Stomach smooth muscle (tissue), 2 donors: ENCODE measurements around the gene ZNF790.
"Not testable (repeated sequence)": the region's sequence is repeated elsewhere in the genome, so short reads cannot be mapped to it uniquely, and the experiment has no call there.

Source experiments
- H3K27ac ChIP-seq: one replicate; pipeline ENCODE4 v1.7.0; 2013; ENCODE audit warnings: mild to moderate bottlenecking, low read length, inconsistent platforms
- H3K27me3 ChIP-seq, 2 donors: one replicate each; pipeline ENCODE4 v1.7.0; 2013; ENCODE audit warnings: low read length in 2 of 2; ENCODE audit not compliant: insufficient read depth in 2 of 2, control insufficient read depth in 1 of 2
- H3K36me3 ChIP-seq, 2 donors: one replicate each; pipeline ENCODE4 v1.7.0; 2013; ENCODE audit warnings: low read length in 2 of 2; ENCODE audit not compliant: control insufficient read depth in 2 of 2, insufficient read depth in 2 of 2
- H3K4me1 ChIP-seq: one replicate; pipeline ENCODE4 v1.7.0; 2013; ENCODE audit warnings: low read length; ENCODE audit not compliant: control insufficient read depth, insufficient read depth
- H3K4me3 ChIP-seq, 2 donors: one replicate each; pipeline ENCODE4 v1.7.0; 2013; ENCODE audit warnings: low read length in 2 of 2
- H3K9ac ChIP-seq, 2 donors: one replicate each; pipeline ENCODE4 v1.7.0; 2013; ENCODE audit warnings: low read length in 2 of 2, mild to moderate bottlenecking in 1 of 2
- H3K9me3 ChIP-seq, 2 donors: one replicate each; pipeline ENCODE4 v1.7.0; 2013; ENCODE audit warnings: low read length in 2 of 2; ENCODE audit not compliant: control insufficient read depth in 2 of 2
- donor health status: healthy.
- donor health status: Pancreatic carcinoma.

Gene ZNF790

GRCh38 chr19:36833430-36833829 lies 4.8 kb downstream of the ZNF790 start:
- peaks cover 17 to 32% of the 10 kb centered on the region in 2 donors for H3K36me3 ChIP-seq
- peaks cover 4% of the 10 kb centered on the region for H3K4me1 ChIP-seq
- no peak overlapping the region for H3K9ac ChIP-seq
- no peak overlapping the region for H3K27ac ChIP-seq
- no peak overlapping the region for H3K4me3 ChIP-seq
- H3K27me3 ChIP-seq, result no peaks in the 10 kb centered on the region
- H3K9me3 ChIP-seq, result peaks cover 35 to 52% of the 10 kb centered on the region in 2 donors

GRCh38 chr19:36821758-36822157 lies 16.4 kb downstream of the ZNF790 start:
- Histone ChIP-seq H3K9ac (no peak overlapping the region), H3K36me3 (peaks cover 59 to 71% of the 10 kb centered on the region in 2 donors), H3K4me3 (no peak overlapping the region), H3K27me3 (no peaks in the 10 kb centered on the region), H3K9me3 (peaks cover 50 to 78% of the 10 kb centered on the region in 2 donors), H3K4me1 (no peaks in the 10 kb centered on the region), H3K27ac (no peak overlapping the region)

GRCh38 chr19:36819130-36819630 lies 19.0 kb downstream of the ZNF790 start:
- no peaks in the 10 kb centered on the region for H3K27me3 ChIP-seq
- peaks cover 51 to 63% of the 10 kb centered on the region in 2 donors for H3K36me3 ChIP-seq
- H3K9me3 ChIP-seq, result peaks cover 42 to 84% of the 10 kb centered on the region in 2 donors
- no peak overlapping the region for H3K9ac ChIP-seq
- peak overlapping the region in 1 of 2 donors; percentile 30 for H3K4me3 ChIP-seq
- H3K27ac ChIP-seq, result no peak overlapping the region
- no peaks in the 10 kb centered on the region for H3K4me1 ChIP-seq

DNA sequence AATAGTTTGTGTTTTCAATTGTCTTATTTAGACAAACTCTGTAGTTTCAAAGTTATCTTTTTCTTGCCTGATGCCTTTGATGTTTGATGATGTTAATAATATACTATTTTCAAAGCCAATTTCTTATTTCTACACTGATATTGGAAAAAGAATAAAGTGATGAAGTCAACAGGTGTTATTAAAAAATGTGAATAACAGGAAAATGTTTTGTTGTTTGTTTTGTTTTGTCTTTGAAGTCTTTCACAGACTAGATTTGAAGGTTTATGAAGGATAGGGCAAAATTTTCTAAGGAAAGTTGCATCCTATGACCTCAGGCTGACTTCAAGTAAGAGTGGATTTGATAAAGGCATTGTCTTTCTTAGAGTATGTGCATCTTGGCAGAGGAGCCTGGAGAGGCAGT lies 31.2 kb downstream of the ZNF790 start:
- Histone ChIP-seq H3K4me3 (no peak overlapping the region), H3K27me3 (no peaks in the 10 kb centered on the region), H3K27ac (no peak overlapping the region), H3K4me1 (no peaks in the 10 kb centered on the region), H3K36me3 (peaks cover 6 to 17% of the 10 kb centered on the region in 2 donors), H3K9me3 (peaks cover 22 to 31% of the 10 kb centered on the region in 2 donors), H3K9ac (no peak overlapping the region)

- Histone ChIP-seq H3K9me3 (peaks cover 17 to 23% of the 10 kb centered on the region in 2 donors), H3K4me1 (no peaks in the 10 kb centered on the region), H3K36me3 (peaks cover 10 to 20% of the 10 kb centered on the region in 2 donors), H3K4me3 (no peak overlapping the region), H3K27ac (no peak overlapping the region), H3K9ac (no peak overlapping the region), H3K27me3 (no peaks in the 10 kb centered on the region)
Observed at GRCh38 chr19:36805364-36805763, 32.8 kb downstream of the ZNF790 start.

GRCh38 chr19:36797786-36798108 lies 40.4 kb downstream of the ZNF790 start:
- Histone ChIP-seq H3K9ac (peak overlapping the region; percentile 75 to 79), H3K9me3 (peaks cover 0 to 12% of the 10 kb centered on the region in 2 donors), H3K27me3 (no peaks in the 10 kb centered on the region), H3K4me3 (peak overlapping the region; percentile 88 to 97), H3K27ac (peak overlapping the region; percentile 67), H3K4me1 (no peaks in the 10 kb centered on the region), H3K36me3 (peaks cover 7 to 11% of the 10 kb centered on the region in 2 donors)

DNA sequence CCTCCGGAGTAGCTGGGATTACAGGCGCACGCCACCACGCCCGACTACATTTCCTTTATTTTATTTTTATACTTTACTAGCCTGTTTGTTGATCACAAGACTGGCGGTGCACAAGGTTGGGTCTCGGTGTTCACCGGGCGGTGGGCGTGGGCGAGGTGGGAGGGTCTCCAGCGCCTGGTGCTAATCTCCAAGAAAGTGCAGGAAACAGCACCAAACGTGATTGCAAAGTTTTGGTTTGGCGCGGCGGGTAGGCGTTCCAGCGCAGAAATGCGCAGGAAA lies 41.5 kb downstream of the ZNF790 start:
- peak overlapping the region; percentile 88 to 97 for H3K4me3 ChIP-seq
- peaks cover 3 to 7% of the 10 kb centered on the region in 2 donors for H3K36me3 ChIP-seq
- no peaks in the 10 kb centered on the region for H3K27me3 ChIP-seq
- peaks cover 0 to 12% of the 10 kb centered on the region in 2 donors for H3K9me3 ChIP-seq
- no peaks in the 10 kb centered on the region for H3K4me1 ChIP-seq
- H3K9ac ChIP-seq, result peak overlapping the region; percentile 29 to 46
- H3K27ac ChIP-seq, result no peak overlapping the region

GRCh38 chr19:36791420-36792141 lies 46.6 kb downstream of the ZNF790 start:
- H3K27me3 ChIP-seq, H3K27ac ChIP-seq, H3K9ac ChIP-seq, H3K36me3 ChIP-seq, H3K9me3 ChIP-seq, H3K4me1 ChIP-seq: not testable (repeated sequence)
- H3K4me3 ChIP-seq, result peak overlapping the region; percentile 31 to 52

DNA sequence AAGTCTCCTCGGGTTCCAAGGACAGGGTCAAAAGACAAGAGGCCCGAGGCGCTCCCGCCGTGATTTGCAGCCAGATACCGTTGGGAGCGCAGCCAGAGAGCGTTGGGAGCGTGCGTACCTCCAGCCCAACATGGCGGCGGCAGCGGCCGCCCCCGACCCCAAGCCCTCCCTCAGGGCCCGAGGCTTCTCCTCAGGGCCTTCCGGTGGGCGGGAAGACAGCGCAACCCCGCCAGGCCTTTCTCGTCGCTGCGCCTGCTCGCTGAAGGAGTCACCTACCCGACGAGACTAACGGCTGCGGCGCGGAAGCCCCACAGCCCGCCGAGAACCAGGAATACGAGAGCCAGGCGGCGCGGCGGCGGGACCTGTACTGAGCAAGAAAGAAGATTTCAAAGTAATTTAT lies 62.4 kb downstream of the ZNF790 start:
- no peak overlapping the region for H3K27ac ChIP-seq
- H3K9me3 ChIP-seq, result peaks cover 0 to 3% of the 10 kb centered on the region in 2 donors
- H3K4me3 ChIP-seq, result peak overlapping the region in 1 of 2 donors; percentile 22
- peaks cover 15% of the 10 kb centered on the region for H3K4me1 ChIP-seq
- no peaks in the 10 kb centered on the region for H3K36me3 ChIP-seq
- H3K27me3 ChIP-seq, result no peaks in the 10 kb centered on the region
- no peak overlapping the region for H3K9ac ChIP-seq

DNA sequence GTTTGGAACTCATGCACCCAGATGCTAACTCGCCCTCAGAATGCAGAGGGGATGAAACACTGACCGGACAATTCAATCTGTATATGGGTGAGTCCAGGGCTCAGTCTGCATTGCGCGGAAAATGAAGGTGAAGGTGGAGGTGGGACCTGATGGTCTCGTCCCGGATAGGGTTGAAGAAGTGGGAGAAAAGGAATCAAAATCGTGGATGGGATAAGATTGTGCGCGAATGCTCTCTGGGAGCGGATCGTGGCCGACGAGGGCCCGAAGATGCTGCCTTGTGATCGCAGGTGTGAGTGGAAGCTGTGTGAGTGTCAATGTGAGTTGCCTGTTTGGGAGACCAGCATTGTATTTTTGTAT lies 65.0 kb downstream of the ZNF790 start:
- Histone ChIP-seq H3K27ac (peak overlapping the region; percentile 77), H3K4me1 (peaks cover 15% of the 10 kb centered on the region), H3K27me3 (no peaks in the 10 kb centered on the region), H3K4me3 (peak overlapping the region; percentile 79 to 96), H3K9me3 (peaks cover 0 to 3% of the 10 kb centered on the region in 2 donors), H3K9ac (peak overlapping the region; percentile 70 to 73), H3K36me3 (no peaks in the 10 kb centered on the region)
